Endothelial cell of umbilical vein (primary cell): ENCODE measurements around the gene SMC4.

Source experiments
- EZH2 ChIP-seq: IDR thresholded peaks from 2 replicates; pipeline ENCODE4 v1.6.1; 2012; ENCODE audit warnings: borderline replicate concordance, low read depth, mild to moderate bottlenecking, moderate library complexity, low read length, inconsistent platforms; ENCODE audit not compliant: severe bottlenecking
- FOS ChIP-seq: IDR thresholded peaks from 2 replicates; pipeline ENCODE4 v1.6.1; 2011; ENCODE audit warnings: mild to moderate bottlenecking, low read length, moderate library complexity, borderline replicate concordance; ENCODE audit not compliant: insufficient read depth
- MAX ChIP-seq: IDR thresholded peaks from 2 replicates; pipeline ENCODE4 v1.6.1; 2011; ENCODE audit not compliant: insufficient read depth, insufficient read length
- POLR2A ChIP-seq: IDR thresholded peaks from 2 replicates; pipeline ENCODE4 v1.6.1; 2012; ENCODE audit warnings: low read depth, mild to moderate bottlenecking, control low read depth, low read length
- POLR2AphosphoS5 ChIP-seq: IDR thresholded peaks from 2 replicates; pipeline ENCODE4 v1.6.1; 2012; ENCODE audit warnings: low read depth, mild to moderate bottlenecking, control low read depth, low read length, moderate library complexity; ENCODE audit not compliant: insufficient read depth
- TF ChIP-seq, protein P1 (sequence below), 2 donors: IDR thresholded peaks; 1 replicate in 1 of 2; 2 replicates in 1 of 2; pipeline ENCODE4 v1.5.1; 2011; ENCODE audit warnings: low read length in 2 of 2, mild to moderate bottlenecking in 2 of 2, moderate library complexity in 2 of 2, control low read depth in 1 of 2, inconsistent platforms in 1 of 2, low read depth in 1 of 2; ENCODE audit not compliant: insufficient read depth in 1 of 2; ENCODE audit errors: extremely low read depth in 1 of 2

DNA sequence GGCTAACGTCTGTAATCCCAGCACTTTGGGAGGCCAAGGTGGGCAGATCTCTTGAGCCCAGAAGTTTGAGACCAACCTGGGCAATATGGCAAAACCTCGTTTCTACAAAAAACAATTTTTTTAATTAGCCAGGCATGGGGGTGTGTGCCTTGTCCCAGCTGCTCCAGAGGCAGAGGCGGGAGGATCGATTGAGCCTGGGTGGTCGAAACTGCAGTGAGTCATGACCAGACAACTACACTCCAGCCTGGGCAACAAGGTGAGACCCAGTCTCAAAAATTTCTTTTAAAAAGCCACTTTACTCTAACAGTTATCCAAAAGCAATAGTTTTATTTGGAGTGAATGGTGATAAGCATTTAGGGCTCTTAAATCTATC is 37.6 kb downstream of the SMC4 start:
- TF ChIP-seq EZH2 = no peak
- TF ChIP-seq, protein P1, sequence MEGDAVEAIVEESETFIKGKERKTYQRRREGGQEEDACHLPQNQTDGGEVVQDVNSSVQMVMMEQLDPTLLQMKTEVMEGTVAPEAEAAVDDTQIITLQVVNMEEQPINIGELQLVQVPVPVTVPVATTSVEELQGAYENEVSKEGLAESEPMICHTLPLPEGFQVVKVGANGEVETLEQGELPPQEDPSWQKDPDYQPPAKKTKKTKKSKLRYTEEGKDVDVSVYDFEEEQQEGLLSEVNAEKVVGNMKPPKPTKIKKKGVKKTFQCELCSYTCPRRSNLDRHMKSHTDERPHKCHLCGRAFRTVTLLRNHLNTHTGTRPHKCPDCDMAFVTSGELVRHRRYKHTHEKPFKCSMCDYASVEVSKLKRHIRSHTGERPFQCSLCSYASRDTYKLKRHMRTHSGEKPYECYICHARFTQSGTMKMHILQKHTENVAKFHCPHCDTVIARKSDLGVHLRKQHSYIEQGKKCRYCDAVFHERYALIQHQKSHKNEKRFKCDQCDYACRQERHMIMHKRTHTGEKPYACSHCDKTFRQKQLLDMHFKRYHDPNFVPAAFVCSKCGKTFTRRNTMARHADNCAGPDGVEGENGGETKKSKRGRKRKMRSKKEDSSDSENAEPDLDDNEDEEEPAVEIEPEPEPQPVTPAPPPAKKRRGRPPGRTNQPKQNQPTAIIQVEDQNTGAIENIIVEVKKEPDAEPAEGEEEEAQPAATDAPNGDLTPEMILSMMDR (IDR thresholded peaks at IDR 0.05; ENCODE audit: extremely low read depth in 1 of 2, insufficient read depth in 1 of 2, low read depth in 1 of 2, low read length in 2 of 2) = no peak
- TF ChIP-seq POLR2A = no peak
- TF ChIP-seq POLR2AphosphoS5 = no peak
- no peak for TF ChIP-seq MAX
- no peak for TF ChIP-seq FOS
